Neutrophil (primary cell): ENCODE measurements around the gene APIP.
"Not testable (repeated sequence)": the region's sequence is repeated elsewhere in the genome, so short reads cannot be mapped to it uniquely, and the experiment has no call there.

ENCODE experiments used
- H3K27ac ChIP-seq: fragments of 200-600 bp; sonication (generic); 2 replicates; pipeline ENCODE4 v1.5.1; 2016; ENCODE audit warnings: mild to moderate bottlenecking, moderate library complexity
- H3K27me3 ChIP-seq: fragments of 200-600 bp; sonication (generic); 2 replicates; pipeline ENCODE4 v1.6.0; 2016; ENCODE audit warnings: mild to moderate bottlenecking
- H3K36me3 ChIP-seq: fragments of 200-600 bp; sonication (generic); 2 replicates; pipeline ENCODE4 v1.5.1; 2017
- H3K4me1 ChIP-seq, 2 experiments: fragments of 200-600 bp in 1 of 2; sonication (generic) in 1 of 2; 1 replicate in 1 of 2; 2 replicates in 1 of 2; pipeline versions ENCODE4 v1.5.1 to v1.6.1; 2013 to 2016; ENCODE audit warnings: low read depth in 1 of 2, low read length in 1 of 2, mild to moderate bottlenecking in 1 of 2, moderate library complexity in 1 of 2; ENCODE audit not compliant: control insufficient read depth in 1 of 2, insufficient read depth in 1 of 2
- H3K4me3 ChIP-seq, 2 experiments: fragments of 200-600 bp in 1 of 2; sonication (generic) in 1 of 2; 1 replicate in 1 of 2; 2 replicates in 1 of 2; pipeline ENCODE4 v1.5.1; 2013 to 2016; ENCODE audit warnings: low read depth in 1 of 2, low read length in 1 of 2, mild to moderate bottlenecking in 1 of 2, moderate library complexity in 1 of 2
- H3K9me3 ChIP-seq: fragments of 200-600 bp; sonication (generic); 2 replicates; pipeline ENCODE4 v1.5.1; 2016
- TF ChIP-seq, protein P1 (sequence below): fragments of 200-600 bp; sonication (generic); IDR thresholded peaks from 2 replicates; pipeline ENCODE4 v1.5.1; 2016; ENCODE audit warnings: antibody characterized with exemption

APIP gene

DNA sequence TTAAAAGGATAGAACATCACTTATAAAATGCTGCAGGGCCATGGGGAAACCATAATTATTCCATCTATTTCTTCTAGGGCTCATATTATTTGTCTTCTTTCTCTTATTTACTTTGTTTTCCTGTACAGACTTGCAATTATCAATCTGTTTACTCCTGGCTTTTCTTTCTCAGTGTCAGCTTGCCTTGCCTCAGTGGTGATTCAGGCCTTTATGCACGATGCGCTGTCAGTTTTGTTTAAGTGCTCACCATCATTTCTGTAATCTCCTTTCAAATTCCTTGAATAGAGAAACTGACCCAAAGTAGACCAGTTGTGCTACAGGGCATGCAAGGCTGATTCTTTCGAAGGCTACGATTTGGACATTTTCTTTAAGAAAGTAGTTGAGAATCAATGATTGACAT, 5.0 kb upstream of the APIP start:
- Histone ChIP-seq H3K36me3 (no peaks in the 10 kb centered on the region), H3K4me3 (no peak overlapping the region), H3K27me3 (no peaks in the 10 kb centered on the region), H3K27ac (no peak overlapping the region), H3K9me3 (no peaks in the 10 kb centered on the region), H3K4me1 (peaks cover 18 to 20% of the 10 kb centered on the region in 2 experiments)
- TF ChIP-seq, protein P1, sequence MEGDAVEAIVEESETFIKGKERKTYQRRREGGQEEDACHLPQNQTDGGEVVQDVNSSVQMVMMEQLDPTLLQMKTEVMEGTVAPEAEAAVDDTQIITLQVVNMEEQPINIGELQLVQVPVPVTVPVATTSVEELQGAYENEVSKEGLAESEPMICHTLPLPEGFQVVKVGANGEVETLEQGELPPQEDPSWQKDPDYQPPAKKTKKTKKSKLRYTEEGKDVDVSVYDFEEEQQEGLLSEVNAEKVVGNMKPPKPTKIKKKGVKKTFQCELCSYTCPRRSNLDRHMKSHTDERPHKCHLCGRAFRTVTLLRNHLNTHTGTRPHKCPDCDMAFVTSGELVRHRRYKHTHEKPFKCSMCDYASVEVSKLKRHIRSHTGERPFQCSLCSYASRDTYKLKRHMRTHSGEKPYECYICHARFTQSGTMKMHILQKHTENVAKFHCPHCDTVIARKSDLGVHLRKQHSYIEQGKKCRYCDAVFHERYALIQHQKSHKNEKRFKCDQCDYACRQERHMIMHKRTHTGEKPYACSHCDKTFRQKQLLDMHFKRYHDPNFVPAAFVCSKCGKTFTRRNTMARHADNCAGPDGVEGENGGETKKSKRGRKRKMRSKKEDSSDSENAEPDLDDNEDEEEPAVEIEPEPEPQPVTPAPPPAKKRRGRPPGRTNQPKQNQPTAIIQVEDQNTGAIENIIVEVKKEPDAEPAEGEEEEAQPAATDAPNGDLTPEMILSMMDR: no peak

DNA sequence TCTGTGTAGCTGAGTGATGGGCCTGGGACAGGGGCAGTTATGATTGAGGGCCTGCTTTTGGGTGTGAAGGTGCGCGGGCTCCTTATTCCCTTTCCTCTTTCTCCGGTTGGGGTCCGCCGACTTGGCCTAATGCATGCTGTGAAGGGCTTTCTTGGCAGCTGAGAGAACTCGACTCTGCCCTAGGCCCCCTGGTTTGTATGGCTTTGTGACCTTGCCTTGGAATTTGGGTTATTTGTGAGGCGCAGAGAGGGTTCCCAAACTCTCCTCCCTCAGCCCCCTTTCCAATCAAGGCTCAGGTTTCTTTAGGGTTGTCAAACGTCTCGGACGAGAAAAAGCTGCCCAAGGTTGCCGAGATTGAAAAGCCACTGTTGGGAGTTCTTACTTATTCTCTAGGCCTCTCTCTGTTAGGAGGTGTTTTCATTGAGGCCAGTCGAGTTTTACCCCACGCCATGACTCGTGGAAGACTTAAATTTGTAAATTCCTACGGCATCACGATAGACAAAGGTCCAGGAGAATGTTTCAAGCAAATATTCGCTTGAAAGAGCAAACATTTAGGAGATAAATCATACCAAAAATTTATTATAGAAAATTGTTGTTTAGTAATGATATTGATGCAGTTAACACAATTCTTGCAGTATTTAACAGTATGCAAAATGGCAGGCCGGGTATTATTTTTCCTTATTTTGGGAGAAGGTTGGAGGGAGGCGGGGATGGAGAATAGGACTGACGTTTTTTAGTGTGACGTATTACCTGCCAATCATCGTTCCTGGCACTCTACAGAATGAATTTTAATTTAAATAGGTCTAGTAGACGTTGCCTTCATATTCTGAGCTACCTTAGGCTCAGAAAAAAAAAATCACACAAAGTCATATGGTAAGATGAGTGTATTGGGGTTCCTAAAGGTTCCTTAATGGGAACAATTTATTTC, 928 bp upstream of the APIP start:
- H3K27me3 ChIP-seq: no peaks in the 10 kb centered on the region
- peaks cover 19 to 21% of the 10 kb centered on the region in 2 experiments for H3K4me1 ChIP-seq
- H3K4me3 ChIP-seq: peak overlapping the region; percentile 68 to 98
- no peaks in the 10 kb centered on the region for H3K9me3 ChIP-seq
- peak overlapping the region; percentile 89 for H3K27ac ChIP-seq
- TF ChIP-seq, protein P1: no peak
- H3K36me3 ChIP-seq: no peaks in the 10 kb centered on the region

DNA sequence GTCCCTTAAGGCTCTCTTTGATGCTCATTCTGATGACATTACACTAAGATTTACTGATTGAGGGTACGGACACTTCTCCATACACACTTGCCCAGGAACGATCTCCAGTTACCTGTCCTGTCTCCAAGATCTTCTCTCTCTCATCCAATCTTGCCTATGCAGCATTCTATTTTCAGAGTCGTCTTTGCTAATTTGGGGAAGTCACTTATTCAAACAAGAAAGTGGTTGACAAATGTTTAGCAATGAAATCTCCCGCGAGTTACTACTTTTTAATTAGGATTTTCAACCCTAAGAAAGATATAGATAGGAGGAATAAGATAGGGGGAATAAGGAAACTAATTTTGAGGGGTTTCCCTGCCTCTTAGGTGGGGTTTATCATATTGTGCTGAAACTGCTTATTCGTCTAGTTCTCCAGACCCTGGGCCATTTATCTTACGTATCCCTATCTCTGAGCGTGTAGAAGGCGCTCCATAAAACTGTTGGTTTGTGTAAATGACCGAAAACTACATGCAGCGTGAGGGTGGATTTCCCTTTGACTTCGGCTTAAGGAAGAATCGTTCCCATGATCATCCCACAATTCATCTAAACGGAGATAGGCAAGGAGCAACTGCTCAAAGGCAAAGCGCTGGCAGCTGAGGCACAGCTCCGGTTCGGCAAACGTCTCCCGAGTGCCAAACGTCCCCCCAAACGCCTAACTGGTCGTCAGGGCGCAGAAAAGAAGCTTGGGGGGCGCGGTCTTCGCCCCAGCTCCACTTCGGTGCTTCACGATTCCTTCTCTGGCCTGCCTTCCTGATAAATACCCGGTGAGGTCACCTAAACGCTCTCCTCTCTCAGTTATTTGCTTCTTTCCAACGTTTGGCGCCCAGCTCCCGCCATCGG, 804 bp downstream of the APIP start:
- no peaks in the 10 kb centered on the region for H3K27me3 ChIP-seq

DNA sequence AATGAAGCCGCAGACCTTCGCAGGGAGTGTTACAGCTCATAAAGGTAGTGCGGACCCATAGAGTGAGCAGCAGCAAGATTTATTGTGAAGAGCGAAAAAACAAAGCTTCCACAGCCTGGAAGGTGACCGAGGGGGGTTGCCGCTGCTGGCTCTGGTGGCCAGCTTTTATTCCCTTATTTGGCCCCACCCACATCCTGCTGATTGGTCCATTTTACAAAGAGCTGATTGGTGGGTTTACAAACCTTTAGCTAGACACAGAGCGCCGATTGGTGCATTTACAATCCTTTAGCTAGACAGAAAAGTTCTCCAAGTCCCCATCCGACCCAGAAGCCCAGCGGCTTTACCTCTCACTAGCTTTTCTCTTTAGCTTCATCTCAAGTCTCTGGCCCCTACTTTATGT, 2.6 kb downstream of the APIP start:
- H3K9me3 ChIP-seq, H3K27ac ChIP-seq, H3K4me3 ChIP-seq, H3K27me3 ChIP-seq, H3K36me3 ChIP-seq: not testable (repeated sequence)
- H3K4me1 ChIP-seq: peaks cover 38% of the 10 kb centered on the region in 2 experiments

More for the DNA sequence above, 804 bp downstream of the APIP start:
- Histone ChIP-seq H3K27ac (peak overlapping the region; percentile 89), H3K4me3 (peak overlapping the region; percentile 68 to 98), H3K4me1 (peaks cover 24 to 27% of the 10 kb centered on the region in 2 experiments), H3K36me3 (no peaks in the 10 kb centered on the region), H3K9me3 (no peaks in the 10 kb centered on the region)
- TF ChIP-seq, protein P1: no peak

DNA sequence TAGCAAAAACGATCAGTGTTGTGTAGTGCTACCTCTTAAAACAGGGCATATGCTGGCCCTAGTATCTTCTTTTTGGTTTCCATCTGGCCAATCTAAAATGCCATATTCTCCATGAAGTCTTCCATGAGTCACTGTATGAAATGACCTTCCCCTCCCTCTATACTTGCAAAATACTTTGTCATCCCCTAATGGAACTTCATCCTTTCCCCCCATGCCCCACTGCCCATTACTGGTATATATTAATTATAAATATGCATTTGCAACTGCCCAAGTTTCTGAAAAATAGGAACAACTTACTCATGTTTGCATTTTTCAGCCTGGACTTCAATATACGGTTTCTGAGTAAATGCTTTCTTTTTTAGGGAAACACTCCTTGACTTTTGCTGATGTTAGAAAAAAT, 4.5 kb downstream of the APIP start:
- H3K4me3 ChIP-seq: no peak overlapping the region
- H3K27me3 ChIP-seq: no peaks in the 10 kb centered on the region
- H3K4me1 ChIP-seq: peaks cover 30 to 32% of the 10 kb centered on the region in 2 experiments
- no peak overlapping the region for H3K27ac ChIP-seq
- TF ChIP-seq, protein P1: no peak
- H3K36me3 ChIP-seq: no peaks in the 10 kb centered on the region
- no peaks in the 10 kb centered on the region for H3K9me3 ChIP-seq
